Bone marrow (tissue), 2 donors: ENCODE results near the gene GORASP1.

ENCODE experiments used
- DNase-seq, 2 donors: peaks; one replicate each; lab custom pipeline; 2025; lab: John Stamatoyannopoulos, UW

The GORASP1 gene

GRCh38 chr3:39125841-39126500, 18.5 kb upstream of the GORASP1 start:
- DNase-seq: no peak

GRCh38 chr3:39124876-39125840, 17.7 kb upstream of the GORASP1 start:
- DNase-seq: no peak

GRCh38 chr3:39122813-39123212, 15.4 kb upstream of the GORASP1 start:
- no peak for DNase-seq

- DNase-seq: peak in 1 of 2 donors; percentile 42
These were observed 14.2 kb upstream of the GORASP1 start for GRCh38 chr3:39121621-39122020.

GRCh38 chr3:39118931-39119660, 11.7 kb upstream of the GORASP1 start:
- DNase-seq: no peak

GRCh38 chr3:39118079-39118478, 10.7 kb upstream of the GORASP1 start:
- no peak for DNase-seq

- no peak for DNase-seq
These were observed 8.4 kb upstream of the GORASP1 start for GRCh38 chr3:39115870-39116269.

- DNase-seq: no peak
These were observed 7.0 kb upstream of the GORASP1 start for GRCh38 chr3:39114456-39114855.

- DNase-seq: no peak
These were observed 5.9 kb upstream of the GORASP1 start for GRCh38 chr3:39113291-39113690.

- no peak for DNase-seq
These were observed 5.1 kb upstream of the GORASP1 start for GRCh38 chr3:39112535-39112934.

- no peak for DNase-seq
These were observed 4.7 kb upstream of the GORASP1 start for GRCh38 chr3:39112113-39112512.

- no peak for DNase-seq
These were observed 2.7 kb upstream of the GORASP1 start for GRCh38 chr3:39110041-39110639.

GRCh38 chr3:39109086-39109485, 1.7 kb upstream of the GORASP1 start:
- DNase-seq: no peak

- DNase-seq: peak in 1 of 2 donors; percentile 46
These were observed 828 bp upstream of the GORASP1 start for GRCh38 chr3:39108200-39108710.

GRCh38 chr3:39106851-39107387, 508 bp downstream of the GORASP1 start:
- DNase-seq: no peak

GRCh38 chr3:39106281-39106811, 1.1 kb downstream of the GORASP1 start:
- no peak for DNase-seq

- DNase-seq: no peak
These were observed 1.8 kb downstream of the GORASP1 start for GRCh38 chr3:39105687-39106063.

GRCh38 chr3:39104961-39105686, 2.3 kb downstream of the GORASP1 start:
- DNase-seq: no peak

GRCh38 chr3:39103791-39104552, 3.5 kb downstream of the GORASP1 start:
- DNase-seq: no peak

- DNase-seq: no peak
These were observed 4.1 kb downstream of the GORASP1 start for GRCh38 chr3:39103324-39103693.
